Islet precursor cell (in vitro differentiated cells): ENCODE data around the gene KLHDC10.
"Not testable (repeated sequence)": the region's sequence is repeated elsewhere in the genome, so short reads cannot be mapped to it uniquely, and the experiment has no call there.

Experiments
- DNase-seq: peaks from one replicate; pipeline ENCODE4 v3.0.0-alpha.2; 2018

The KLHDC10 gene, protein sequence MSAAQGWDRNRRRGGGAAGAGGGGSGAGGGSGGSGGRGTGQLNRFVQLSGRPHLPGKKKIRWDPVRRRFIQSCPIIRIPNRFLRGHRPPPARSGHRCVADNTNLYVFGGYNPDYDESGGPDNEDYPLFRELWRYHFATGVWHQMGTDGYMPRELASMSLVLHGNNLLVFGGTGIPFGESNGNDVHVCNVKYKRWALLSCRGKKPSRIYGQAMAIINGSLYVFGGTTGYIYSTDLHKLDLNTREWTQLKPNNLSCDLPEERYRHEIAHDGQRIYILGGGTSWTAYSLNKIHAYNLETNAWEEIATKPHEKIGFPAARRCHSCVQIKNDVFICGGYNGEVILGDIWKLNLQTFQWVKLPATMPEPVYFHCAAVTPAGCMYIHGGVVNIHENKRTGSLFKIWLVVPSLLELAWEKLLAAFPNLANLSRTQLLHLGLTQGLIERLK

DNA sequence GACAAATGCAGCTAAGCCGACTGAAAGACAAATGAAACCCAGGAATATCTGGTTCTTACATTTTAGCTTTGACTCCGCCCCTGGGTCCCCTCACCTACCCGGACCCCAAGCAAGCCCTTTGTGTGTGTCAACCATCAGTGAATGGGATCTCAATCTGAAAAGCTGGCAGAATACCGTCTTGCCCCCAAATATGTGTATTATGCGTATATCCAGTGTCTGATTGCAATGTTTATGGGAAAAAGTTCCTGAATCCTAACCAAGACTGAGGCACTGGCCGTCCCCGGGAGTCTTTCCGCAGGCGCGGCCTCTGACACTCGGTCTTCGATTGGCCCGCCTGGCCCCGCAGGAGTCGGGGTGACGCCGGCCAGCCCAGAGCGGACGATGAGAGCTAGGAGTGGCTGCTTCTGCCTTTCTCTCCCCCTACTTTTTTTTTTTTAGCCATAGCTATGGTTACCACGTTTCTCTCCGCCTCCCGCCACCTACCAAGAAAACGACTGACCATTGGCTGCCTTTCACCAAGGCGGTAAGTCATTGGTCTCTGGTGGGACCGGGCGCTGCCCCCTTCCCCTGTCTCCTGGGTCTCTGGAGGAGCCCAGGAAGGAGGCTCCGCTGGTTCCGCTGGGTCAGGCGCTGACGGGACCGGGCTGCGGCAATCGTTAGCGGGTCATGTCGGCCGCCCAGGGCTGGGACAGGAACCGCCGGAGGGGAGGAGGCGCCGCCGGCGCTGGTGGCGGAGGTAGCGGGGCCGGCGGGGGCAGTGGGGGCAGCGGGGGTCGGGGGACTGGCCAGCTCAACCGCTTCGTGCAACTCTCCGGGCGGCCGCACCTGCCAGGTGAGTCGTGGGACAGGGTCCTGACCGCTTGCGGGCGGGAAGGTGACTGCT is at the start of gene KLHDC10:
KLHDC10 (plus strand) TSS at position 557 of the 883 bp plus-strand sequence; CDS start at position 667, 110 bp downstream.
- peak; percentile 98 for DNase-seq

- DNase-seq: no peak
These were observed 49.1 kb upstream of the KLHDC10 start for GRCh38 chr7:130021105-130021834.

DNA sequence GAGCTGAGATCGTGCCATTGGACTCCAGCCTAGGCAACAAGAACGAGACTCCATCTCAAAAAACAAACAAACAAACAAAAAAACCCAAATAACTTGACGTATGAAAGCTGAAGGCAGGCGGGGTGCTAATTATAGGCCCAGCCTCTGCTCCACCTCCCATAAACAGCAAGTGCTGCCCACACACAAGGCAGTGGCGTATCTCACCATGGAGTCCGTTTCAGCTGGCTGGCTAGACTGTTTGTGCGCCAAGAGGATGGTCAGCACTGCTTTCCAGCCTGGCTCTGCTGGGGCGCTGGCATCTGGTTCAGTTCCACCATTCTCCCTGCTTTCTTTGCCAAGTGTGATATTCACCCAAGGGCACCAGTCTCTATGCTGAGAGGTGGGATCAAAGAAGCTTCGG is 48.2 kb upstream of the KLHDC10 start:
- DNase-seq: no peak

DNA sequence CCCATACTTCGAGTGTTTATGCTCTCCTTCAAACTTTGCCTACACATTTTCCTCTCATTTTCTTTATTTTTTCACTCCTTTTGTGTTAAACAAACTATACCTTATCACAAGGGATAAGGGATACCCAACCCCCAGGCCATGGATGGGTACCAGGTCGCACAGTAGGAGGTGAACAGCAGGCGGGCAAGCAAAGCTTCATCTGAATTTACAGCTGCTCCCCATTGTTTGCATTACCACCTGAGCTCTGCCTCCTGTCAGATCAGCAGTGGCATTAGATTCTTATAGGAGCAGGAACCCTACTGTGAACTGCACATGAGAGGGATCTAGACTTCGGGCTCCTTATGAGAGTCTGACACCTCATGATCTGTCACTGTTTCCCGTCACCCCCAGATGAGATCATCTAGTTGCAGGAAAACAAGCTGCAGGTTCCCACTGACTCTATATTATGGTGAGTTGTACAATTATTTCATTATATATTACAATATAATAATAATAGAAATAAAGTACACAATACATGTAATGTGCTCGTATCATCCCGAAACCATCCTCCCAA is 47.6 kb upstream of the KLHDC10 start:
- DNase-seq: no peak

GRCh38 chr7:130024390-130024789 is 45.9 kb upstream of the KLHDC10 start:
- no peak for DNase-seq

- DNase-seq: no peak
These were observed 37.6 kb upstream of the KLHDC10 start for GRCh38 chr7:130032698-130033097.

DNA sequence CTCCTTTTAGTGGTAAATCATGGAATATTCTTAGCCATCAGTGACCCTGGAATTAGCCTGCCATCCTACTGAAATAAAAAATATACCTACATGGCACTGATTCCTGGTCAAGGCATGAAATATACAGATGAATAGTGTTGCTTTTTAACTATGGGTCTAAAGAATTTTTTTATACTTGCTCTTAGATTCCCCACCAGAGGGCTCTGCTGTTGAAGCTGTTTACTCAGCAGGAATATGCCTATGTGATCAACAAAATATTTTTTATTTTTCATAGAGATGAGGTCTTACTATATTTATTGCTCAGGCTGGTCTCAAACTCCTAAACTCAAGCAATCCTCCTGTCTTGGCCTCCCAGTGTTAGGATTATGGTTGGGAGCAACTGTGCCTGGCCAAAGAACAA is 32.6 kb upstream of the KLHDC10 start:
- DNase-seq: no peak

GRCh38 chr7:130040576-130040975 is 29.8 kb upstream of the KLHDC10 start:
- DNase-seq: no peak

DNA sequence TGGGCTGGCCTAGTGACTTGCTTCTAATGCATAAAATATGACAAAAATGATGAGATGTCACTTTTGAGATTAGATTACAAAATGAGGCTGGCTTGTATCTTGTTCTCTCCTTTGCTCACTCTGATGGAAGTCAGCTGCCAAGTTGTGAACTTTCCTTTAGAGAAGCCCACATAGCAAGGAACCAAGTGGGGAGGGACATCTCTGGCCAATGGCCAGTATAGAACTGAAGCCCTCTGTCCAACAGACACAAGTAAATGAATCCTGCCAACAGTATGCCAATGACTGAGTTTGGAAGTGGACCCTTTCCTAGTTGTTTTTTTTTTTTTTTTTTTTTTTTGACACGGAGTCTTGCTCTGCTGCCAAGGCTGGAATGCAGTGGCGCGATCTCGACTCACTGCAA is 22.5 kb upstream of the KLHDC10 start:
- DNase-seq: no peak

DNA sequence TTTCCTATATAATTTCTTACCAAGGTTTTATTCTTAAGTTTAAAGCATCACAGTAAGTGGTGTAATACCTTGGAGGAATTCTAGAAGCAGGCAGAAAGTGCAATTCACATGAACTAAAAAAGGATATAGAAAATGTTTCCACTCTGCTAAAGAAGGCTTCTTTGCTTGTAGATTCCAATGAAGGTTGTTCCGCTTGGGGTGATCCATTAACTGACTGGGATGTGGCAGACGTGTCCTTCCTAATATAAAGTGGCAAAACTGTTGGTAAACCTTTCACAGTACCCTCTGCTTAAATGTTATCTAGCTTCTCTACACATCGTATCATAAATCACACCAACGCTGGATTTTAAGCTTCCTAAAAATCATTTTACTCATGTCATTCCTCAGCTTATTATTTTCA is 21.4 kb upstream of the KLHDC10 start:
- DNase-seq: no peak

GRCh38 chr7:130052250-130052649 is 18.1 kb upstream of the KLHDC10 start:
- not testable (repeated sequence) for DNase-seq

GRCh38 chr7:130055198-130055597 is 15.1 kb upstream of the KLHDC10 start:
- not testable (repeated sequence) for DNase-seq

DNA sequence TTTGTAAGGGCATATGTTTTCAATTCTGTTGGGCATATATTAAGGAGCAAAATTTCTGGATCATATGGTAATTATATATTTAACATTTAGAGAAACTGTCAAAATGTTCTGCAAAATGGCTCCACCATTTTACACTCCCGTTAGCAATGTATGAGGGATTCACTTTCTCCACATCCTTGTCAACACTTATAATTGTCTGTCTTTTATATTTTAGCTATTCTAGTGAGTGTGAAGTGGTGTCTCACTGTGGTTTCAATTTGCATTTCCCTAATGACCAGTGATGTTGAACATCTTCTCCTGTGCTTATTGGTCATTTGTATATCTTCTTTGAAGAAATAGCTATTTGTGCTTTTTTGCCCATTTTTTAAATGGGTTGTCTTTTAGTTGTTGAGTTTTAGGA is 8.1 kb upstream of the KLHDC10 start:
- no peak for DNase-seq

DNA sequence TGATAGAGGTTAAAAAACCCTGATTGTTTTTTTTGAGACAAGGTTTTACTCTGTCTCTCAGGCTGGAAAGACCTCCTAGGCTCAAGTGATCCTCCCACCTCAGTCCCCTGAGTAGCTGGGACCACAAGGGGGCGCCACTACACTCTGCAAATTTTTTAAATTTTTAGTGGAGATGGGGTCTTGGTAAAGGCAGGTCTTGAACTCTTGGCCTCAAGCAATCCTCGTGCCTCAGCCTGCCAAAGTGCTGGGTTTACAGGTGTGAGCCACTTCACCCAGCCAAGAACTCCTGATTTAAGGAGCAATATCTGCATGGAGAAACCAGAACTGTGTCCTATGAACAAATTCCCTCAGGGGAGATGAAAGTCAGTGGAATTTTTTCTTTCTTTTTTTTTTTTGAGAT is 7.3 kb upstream of the KLHDC10 start:
- DNase-seq: peak; percentile 76

DNA sequence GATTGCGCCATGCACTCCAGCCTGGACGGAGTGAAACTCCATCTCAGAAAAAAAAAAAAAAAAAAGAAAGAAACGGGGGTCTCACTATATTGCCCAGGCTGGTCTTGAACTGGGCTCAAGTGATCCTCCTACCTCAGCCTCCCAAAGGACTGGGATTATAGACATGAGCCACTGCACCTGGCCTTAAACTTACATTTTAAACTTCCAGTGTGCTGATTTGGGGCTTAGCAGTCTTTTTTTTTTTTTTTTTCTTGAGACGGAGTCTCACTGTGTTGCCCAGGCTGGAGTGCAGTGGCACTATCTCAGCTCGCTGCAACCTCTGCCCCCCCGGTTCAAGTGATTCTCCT is 5.8 kb upstream of the KLHDC10 start:
- not testable (repeated sequence) for DNase-seq

DNA sequence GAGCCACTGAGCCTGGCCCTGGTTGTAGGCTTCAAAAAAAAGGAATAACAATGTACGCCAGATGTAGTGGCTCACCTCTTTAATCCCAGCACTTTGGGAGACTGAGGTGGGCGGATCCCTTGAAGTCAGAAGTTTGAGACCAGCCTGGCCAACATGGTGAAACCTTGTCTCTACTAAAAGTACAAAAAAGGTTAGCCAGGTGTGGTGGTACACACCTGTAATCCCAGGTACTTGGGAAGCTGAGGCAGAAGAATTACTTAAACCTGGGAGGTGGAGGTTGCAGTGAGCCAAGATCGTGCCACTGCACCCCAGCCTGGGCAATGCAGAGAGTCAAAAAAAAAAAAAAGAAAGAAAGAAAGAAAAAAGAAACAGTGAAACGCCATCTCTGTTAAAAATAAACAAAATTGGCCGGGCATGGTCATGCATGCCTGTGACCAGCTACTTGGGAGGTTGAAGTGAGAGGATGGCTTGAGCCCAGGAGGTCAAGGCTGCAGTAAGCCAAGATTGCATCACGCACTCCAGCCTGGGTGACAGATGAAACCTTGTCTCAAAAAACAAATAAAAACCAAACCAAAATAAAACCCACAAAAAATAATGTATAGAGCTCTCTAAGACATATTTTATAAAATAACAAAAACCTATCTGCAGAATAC is 4.7 kb upstream of the KLHDC10 start:
- no peak for DNase-seq

- no peak for DNase-seq
These were observed 956 bp upstream of the KLHDC10 start for GRCh38 chr7:130069179-130069977.

GRCh38 chr7:130070861-130071622 is 708 bp downstream of the KLHDC10 start:
- DNase-seq: no peak

- peak; percentile 86 for DNase-seq
These were observed 1.6 kb downstream of the KLHDC10 start for GRCh38 chr7:130071701-130072622.
